ENCODE data around the gene STAB1.

STAB1 gene

DNA sequence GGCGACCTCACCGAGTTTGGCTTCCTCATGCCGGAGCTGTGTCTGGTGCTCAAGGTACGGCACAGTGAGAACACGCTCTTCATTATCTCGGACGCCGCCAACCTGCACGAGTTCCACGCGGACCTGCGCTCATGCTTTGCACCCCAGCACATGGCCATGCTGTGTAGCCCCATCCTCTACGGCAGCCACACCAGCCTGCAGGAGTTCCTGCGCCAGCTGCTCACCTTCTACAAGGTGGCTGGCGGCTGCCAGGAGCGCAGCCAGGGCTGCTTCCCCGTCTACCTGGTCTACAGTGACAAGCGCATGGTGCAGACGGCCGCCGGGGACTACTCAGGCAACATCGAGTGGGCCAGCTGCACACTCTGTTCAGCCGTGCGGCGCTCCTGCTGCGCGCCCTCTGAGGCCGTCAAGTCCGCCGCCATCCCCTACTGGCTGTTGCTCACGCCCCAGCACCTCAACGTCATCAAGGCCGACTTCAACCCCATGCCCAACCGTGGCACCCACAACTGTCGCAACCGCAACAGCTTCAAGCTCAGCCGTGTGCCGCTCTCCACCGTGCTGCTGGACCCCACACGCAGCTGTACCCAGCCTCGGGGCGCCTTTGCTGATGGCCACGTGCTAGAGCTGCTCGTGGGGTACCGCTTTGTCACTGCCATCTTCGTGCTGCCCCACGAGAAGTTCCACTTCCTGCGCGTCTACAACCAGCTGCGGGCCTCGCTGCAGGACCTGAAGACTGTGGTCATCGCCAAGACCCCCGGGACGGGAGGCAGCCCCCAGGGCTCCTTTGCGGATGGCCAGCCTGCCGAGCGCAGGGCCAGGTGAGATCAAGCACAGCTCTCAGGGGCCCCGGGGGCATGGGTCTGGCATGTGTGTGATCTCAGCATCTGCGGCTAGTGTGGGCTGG is 7.1 kb upstream of the STAB1 start:
- no peak for DNase-seq (ENCODE audit: low spot score in 2 of 2)
- no peak overlapping the region for H3K4me3 ChIP-seq
- no peaks in the 10 kb centered on the region for H3K27me3 ChIP-seq (ENCODE audit: low read depth)
- in situ Hi-C loops (cut with MboI; ENCODE audit: low sequenced_read_pairs) = no loop called here
- H3K36me3 ChIP-seq (replicated peaks) = peaks cover 72% of the 10 kb centered on the region
- H3K9me3 ChIP-seq = no peaks in the 10 kb centered on the region
- H3K4me1 ChIP-seq = no peaks in the 10 kb centered on the region

DNA sequence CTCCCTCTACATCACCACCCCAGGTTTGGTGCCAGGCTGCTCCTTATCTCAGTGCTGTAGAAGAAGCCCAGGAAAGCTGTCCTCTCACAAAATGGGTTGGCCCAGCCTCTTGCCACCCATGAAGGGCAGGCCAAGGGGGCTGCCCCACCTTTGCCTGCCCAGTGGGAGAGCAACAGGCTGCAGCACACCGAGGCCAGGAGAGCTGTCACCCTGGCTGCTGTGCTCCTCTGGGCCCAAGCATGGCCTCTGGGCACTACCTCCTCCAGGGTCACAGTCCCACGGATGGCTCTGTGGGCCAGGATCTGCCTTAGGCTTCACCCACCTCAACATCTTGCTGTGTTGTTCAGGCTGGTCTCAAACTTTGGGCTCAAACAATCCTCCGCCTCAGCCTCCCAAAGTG is 6.4 kb upstream of the STAB1 start:
- peaks cover 72% of the 10 kb centered on the region for H3K36me3 ChIP-seq (replicated peaks)
- H3K9me3 ChIP-seq = no peaks in the 10 kb centered on the region
- no peaks in the 10 kb centered on the region for H3K27me3 ChIP-seq (ENCODE audit: low read depth)
- no peak for DNase-seq (ENCODE audit: low spot score in 2 of 2)
- no peak overlapping the region for H3K4me3 ChIP-seq
- in situ Hi-C loops (cut with MboI; ENCODE audit: low sequenced_read_pairs) = no loop called here
- no peaks in the 10 kb centered on the region for H3K4me1 ChIP-seq

- in situ Hi-C loops (cut with MboI; ENCODE audit: low sequenced_read_pairs) = no loop called here
- Histone ChIP-seq H3K36me3 (replicated peaks) (peaks cover 72% of the 10 kb centered on the region), H3K4me3 (no peak overlapping the region)
Measured at GRCh38 chr3:52489453-52489852, 5.7 kb upstream of the STAB1 start.

DNA sequence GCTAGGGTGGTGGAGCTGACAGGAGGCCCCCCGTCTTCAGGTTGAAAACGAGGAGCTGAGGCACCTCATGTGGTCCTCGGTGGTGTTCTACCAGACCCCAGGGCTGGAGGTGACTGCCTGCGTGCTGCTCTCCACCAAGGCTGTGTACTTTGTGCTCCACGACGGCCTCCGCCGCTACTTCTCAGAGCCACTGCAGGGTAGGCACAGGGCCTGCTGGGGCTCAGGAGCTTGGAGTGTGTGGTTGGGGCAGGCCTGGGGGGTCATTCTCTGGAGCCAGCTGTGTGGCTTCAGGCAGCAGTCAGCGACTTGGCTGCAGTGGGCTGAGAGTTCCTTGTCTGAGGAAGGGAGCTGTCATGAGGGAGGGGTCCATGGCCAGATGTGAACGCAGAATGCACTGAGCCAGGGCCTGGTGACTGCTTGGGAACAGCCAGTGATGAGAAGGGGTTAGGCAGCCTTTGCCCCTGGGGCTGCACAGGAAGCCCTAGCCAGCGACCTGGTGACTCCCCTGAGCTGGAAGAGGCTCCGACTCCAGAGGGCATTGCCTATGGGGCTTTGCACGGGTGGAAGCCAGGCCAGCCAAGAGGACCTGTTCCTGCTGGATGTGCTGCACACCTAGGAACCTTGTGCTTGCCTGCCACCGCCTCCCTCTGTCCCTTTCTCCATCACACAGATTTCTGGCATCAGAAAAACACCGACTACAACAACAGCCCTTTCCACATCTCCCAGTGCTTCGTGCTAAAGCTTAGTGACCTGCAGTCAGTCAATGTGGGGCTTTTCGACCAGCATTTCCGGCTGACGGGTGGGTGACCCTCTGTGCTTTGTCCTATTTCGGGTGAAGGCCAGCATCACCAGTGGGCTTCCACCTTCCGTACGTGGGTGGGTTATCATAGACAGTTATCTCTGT is 4.9 kb upstream of the STAB1 start:
- H3K4me1 ChIP-seq = no peaks in the 10 kb centered on the region
- peaks cover 69% of the 10 kb centered on the region for H3K36me3 ChIP-seq (replicated peaks)
- H3K27me3 ChIP-seq (ENCODE audit: low read depth) = no peaks in the 10 kb centered on the region
- H3K9me3 ChIP-seq = no peaks in the 10 kb centered on the region
- in situ Hi-C loops (cut with MboI; ENCODE audit: low sequenced_read_pairs) = no loop called here
- no peak overlapping the region for H3K4me3 ChIP-seq
- DNase-seq (ENCODE audit: low spot score in 2 of 2) = no peak

More at GRCh38 chr3:52489453-52489852, 5.7 kb upstream of the STAB1 start:
- no peaks in the 10 kb centered on the region for H3K9me3 ChIP-seq
- no peak for DNase-seq (ENCODE audit: low spot score in 2 of 2)
- H3K4me1 ChIP-seq = no peaks in the 10 kb centered on the region
- no peaks in the 10 kb centered on the region for H3K27me3 ChIP-seq (ENCODE audit: low read depth)

GRCh38 chr3:52490939-52491526 is 4.1 kb upstream of the STAB1 start:
- Histone ChIP-seq H3K27me3 (ENCODE audit: low read depth) (no peaks in the 10 kb centered on the region), H3K4me3 (no peak overlapping the region), H3K36me3 (replicated peaks) (peaks cover 62% of the 10 kb centered on the region), H3K9me3 (no peaks in the 10 kb centered on the region), H3K4me1 (no peaks in the 10 kb centered on the region)
- no peak for DNase-seq (ENCODE audit: low spot score in 2 of 2)
- in situ Hi-C loops (cut with MboI; ENCODE audit: low sequenced_read_pairs) = no loop called here

DNA sequence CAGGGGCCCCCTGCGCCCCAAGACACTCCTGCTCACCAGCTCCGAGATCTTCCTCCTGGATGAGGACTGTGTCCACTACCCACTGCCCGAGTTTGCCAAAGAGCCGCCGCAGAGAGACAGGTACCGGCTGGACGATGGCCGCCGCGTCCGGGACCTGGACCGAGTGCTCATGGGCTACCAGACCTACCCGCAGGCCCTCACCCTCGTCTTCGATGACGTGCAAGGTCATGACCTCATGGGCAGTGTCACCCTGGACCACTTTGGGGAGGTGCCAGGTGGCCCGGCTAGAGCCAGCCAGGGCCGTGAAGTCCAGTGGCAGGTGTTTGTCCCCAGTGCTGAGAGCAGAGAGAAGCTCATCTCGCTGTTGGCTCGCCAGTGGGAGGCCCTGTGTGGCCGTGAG is 3.1 kb upstream of the STAB1 start:
- in situ Hi-C loops (cut with MboI; ENCODE audit: low sequenced_read_pairs) = no loop called here
- Histone ChIP-seq H3K36me3 (replicated peaks) (peaks cover 54% of the 10 kb centered on the region), H3K4me1 (no peaks in the 10 kb centered on the region), H3K27me3 (ENCODE audit: low read depth) (no peaks in the 10 kb centered on the region), H3K9me3 (no peaks in the 10 kb centered on the region), H3K4me3 (no peak overlapping the region)
- DNase-seq (ENCODE audit: low spot score in 2 of 2) = no peak

- Histone ChIP-seq H3K4me3 (no peak overlapping the region), H3K36me3 (replicated peaks) (peaks cover 41% of the 10 kb centered on the region), H3K27me3 (ENCODE audit: low read depth) (no peaks in the 10 kb centered on the region), H3K4me1 (no peaks in the 10 kb centered on the region), H3K9me3 (no peaks in the 10 kb centered on the region)
- in situ Hi-C loops (cut with MboI; ENCODE audit: low sequenced_read_pairs) = no loop called here
- no peak for DNase-seq (ENCODE audit: low spot score in 2 of 2)
Measured at GRCh38 chr3:52493232-52494017, 1.7 kb upstream of the STAB1 start.

GRCh38 chr3:52494445-52494844 is 693 bp upstream of the STAB1 start:
- Histone ChIP-seq H3K4me1 (no peaks in the 10 kb centered on the region), H3K9me3 (no peaks in the 10 kb centered on the region), H3K36me3 (replicated peaks) (peaks cover 33% of the 10 kb centered on the region), H3K4me3 (no peak overlapping the region), H3K27me3 (ENCODE audit: low read depth) (no peaks in the 10 kb centered on the region)
- DNase-seq (ENCODE audit: low spot score in 2 of 2) = no peak
- in situ Hi-C loops (cut with MboI; ENCODE audit: low sequenced_read_pairs) = no loop called here

GRCh38 chr3:52495777-52496602 is 852 bp downstream of the STAB1 start:
- Histone ChIP-seq H3K4me1 (no peaks in the 10 kb centered on the region), H3K9me3 (no peaks in the 10 kb centered on the region), H3K27me3 (ENCODE audit: low read depth) (no peaks in the 10 kb centered on the region), H3K4me3 (no peak overlapping the region), H3K36me3 (replicated peaks) (peaks cover 18% of the 10 kb centered on the region)
- no peak for DNase-seq (ENCODE audit: low spot score in 2 of 2)
- in situ Hi-C loops (cut with MboI; ENCODE audit: low sequenced_read_pairs) = no loop called here

DNA sequence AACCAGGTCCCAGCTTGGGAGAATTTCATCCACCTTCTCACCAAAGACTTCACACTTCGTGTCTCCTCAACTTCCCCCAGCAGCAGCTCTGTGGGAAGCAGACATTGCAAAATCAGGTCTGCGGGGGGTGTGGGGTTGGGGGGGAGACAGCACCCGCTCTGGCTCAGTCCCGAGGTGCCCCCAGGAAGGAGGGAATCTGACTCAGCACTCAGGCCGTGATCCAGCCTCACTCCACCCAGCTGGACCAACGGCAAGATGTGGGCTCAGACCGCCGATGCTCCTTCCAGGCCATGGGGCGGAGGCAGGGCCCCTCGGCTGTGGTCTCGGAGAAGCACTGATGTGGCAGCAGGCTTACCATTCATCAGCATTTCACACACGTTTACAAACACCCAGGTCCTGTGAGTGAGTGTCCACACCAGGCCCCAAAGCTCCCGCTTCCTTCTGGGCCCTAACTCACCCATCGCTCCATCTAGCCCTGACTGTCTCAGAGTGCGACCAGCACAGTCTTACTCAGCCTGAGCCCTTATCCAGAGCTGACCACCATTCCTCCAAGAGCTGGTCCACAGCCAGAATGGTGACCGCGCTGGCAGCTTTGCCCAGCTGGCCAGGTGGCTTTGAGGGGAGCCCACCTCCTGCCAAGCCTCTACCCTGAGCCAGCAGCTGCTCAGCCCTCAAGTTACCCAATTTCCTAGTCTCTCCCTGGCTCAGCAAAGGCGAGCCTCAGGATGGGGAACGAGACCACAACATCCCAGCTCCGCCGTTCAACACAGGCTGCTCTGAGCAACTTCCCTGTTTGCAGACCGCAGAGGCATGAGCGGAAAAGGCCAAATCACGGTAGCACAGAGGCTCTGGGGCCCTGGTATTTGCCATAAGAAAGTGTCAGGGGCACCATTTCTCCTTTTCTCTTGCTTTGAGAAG is 3.3 kb downstream of the STAB1 start:
- H3K27me3 ChIP-seq (ENCODE audit: low read depth) = no peaks in the 10 kb centered on the region
- in situ Hi-C loops (cut with MboI; ENCODE audit: low sequenced_read_pairs) = no loop called here
- H3K4me3 ChIP-seq = no peak overlapping the region
- no peaks in the 10 kb centered on the region for H3K4me1 ChIP-seq
- no peak for DNase-seq (ENCODE audit: low spot score in 2 of 2)
- no peaks in the 10 kb centered on the region for H3K36me3 ChIP-seq (replicated peaks)
- no peaks in the 10 kb centered on the region for H3K9me3 ChIP-seq

DNA sequence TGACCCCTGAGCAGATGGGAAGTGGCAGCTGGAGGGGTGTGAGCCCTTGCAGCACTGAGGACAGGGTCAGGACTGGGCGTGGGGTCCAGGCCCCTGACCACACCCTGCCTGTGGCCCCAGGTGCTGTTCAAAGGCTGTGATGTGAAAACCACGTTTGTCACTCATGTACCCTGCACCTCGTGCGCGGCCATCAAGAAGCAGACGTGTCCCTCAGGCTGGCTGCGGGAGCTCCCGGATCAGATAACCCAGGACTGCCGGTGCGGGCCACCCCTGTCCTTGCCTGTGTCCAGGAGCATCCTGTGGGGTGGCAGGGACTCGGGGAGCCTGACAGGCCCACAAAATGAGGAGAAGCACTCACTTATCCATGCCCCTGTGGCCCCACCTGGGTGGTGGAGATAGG is 5.9 kb downstream of the STAB1 start:
- H3K36me3 ChIP-seq (replicated peaks) = no peaks in the 10 kb centered on the region
- H3K9me3 ChIP-seq = no peaks in the 10 kb centered on the region
- in situ Hi-C loops (cut with MboI; ENCODE audit: low sequenced_read_pairs) = no loop called here
- DNase-seq (ENCODE audit: low spot score in 2 of 2) = no peak
- H3K4me1 ChIP-seq = no peaks in the 10 kb centered on the region
- no peaks in the 10 kb centered on the region for H3K27me3 ChIP-seq (ENCODE audit: low read depth)
- H3K4me3 ChIP-seq = no peak overlapping the region

- no peak for DNase-seq (ENCODE audit: low spot score in 2 of 2)
- Histone ChIP-seq H3K4me1 (no peaks in the 10 kb centered on the region), H3K36me3 (replicated peaks) (no peaks in the 10 kb centered on the region), H3K9me3 (no peaks in the 10 kb centered on the region), H3K4me3 (no peak overlapping the region), H3K27me3 (ENCODE audit: low read depth) (no peaks in the 10 kb centered on the region)
- in situ Hi-C loops (cut with MboI; ENCODE audit: low sequenced_read_pairs) = no loop called here
Measured at GRCh38 chr3:52502001-52502400, 6.9 kb downstream of the STAB1 start.
